Kidney epithelial cell (primary cell): ENCODE data around the gene ORAI3. TPM values are rescaled to one million over a fixed set of nuclear protein-coding genes. Genes with fewer than 3 reads are reported as not detected.

Experiments
- DNase-seq: peaks from one replicate; pipeline ENCODE4 v3.0.0-alpha.2; 2010; ENCODE audit warnings: low read depth
- H3K27me3 ChIP-seq: 2 replicates; pipeline ENCODE4 v1.6.0; 2011; ENCODE audit warnings: low read length; ENCODE audit not compliant: control insufficient read depth, insufficient read depth
- H3K36me3 ChIP-seq: 2 replicates; pipeline ENCODE4 v1.5.1; 2011; ENCODE audit warnings: low read length; ENCODE audit not compliant: control insufficient read depth, insufficient read depth
- H3K4me3 ChIP-seq: 2 replicates; pipeline ENCODE4 v1.5.1; 2011; ENCODE audit warnings: low read depth, mild to moderate bottlenecking, control low read depth, low read length
- CTCF ChIP-seq: IDR thresholded peaks from 2 replicates; pipeline ENCODE4 v1.5.1; 2011; ENCODE audit warnings: mild to moderate bottlenecking, moderate library complexity, low read length, control low read depth, inconsistent platforms; ENCODE audit not compliant: insufficient read depth, poor library complexity, severe bottlenecking
- total RNA-seq: library from RNA; depleted of rRNA; stranded (reverse); fragments of >200 nt; gene quantifications from 2 replicates; pipeline ENCODE4 v1.2.3, GENCODE V29; 2015

ORAI3 gene
- total RNA-seq, 1 donor from 2014 or later = 37.9 TPM

GRCh38 chr16:30925995-30926811, 22.7 kb upstream of the ORAI3 start:
- Histone ChIP-seq H3K27me3 (no peaks in the 10 kb centered on the region), H3K4me3 (no peak overlapping the region), H3K36me3 (peaks cover 2% of the 10 kb centered on the region)
- no peak for TF ChIP-seq CTCF
- DNase-seq = no peak

GRCh38 chr16:30926937-30927788, 21.7 kb upstream of the ORAI3 start:
- DNase-seq = no peak
- Histone ChIP-seq H3K27me3 (no peaks in the 10 kb centered on the region), H3K4me3 (no peak overlapping the region), H3K36me3 (peaks cover 2% of the 10 kb centered on the region)
- TF ChIP-seq CTCF = no peak

GRCh38 chr16:30927789-30928378, 21.0 kb upstream of the ORAI3 start:
- TF ChIP-seq CTCF = no peak
- no peak for DNase-seq
- no peaks in the 10 kb centered on the region for H3K27me3 ChIP-seq
- no peak overlapping the region for H3K4me3 ChIP-seq
- peaks cover 2% of the 10 kb centered on the region for H3K36me3 ChIP-seq

GRCh38 chr16:30928390-30928789, 20.5 kb upstream of the ORAI3 start:
- TF ChIP-seq CTCF = no peak
- DNase-seq = no peak
- Histone ChIP-seq H3K27me3 (no peaks in the 10 kb centered on the region), H3K36me3 (peaks cover 2% of the 10 kb centered on the region), H3K4me3 (no peak overlapping the region)

GRCh38 chr16:30929167-30929566, 19.7 kb upstream of the ORAI3 start:
- no peak for TF ChIP-seq CTCF
- Histone ChIP-seq H3K4me3 (no peak overlapping the region), H3K27me3 (no peaks in the 10 kb centered on the region), H3K36me3 (peaks cover 2% of the 10 kb centered on the region)
- no peak for DNase-seq
